Measurements from ENCODE around the gene ZPBP2.
"Not testable (repeated sequence)": the region's sequence is repeated elsewhere in the genome, so short reads cannot be mapped to it uniquely, and the experiment has no call there.

Gene ZPBP2

GRCh38 chr17:39867084-39867879, 720 bp upstream of the ZPBP2 start:
- DNase-seq (ENCODE audit: low read depth), result no peak
- no peak for TF ChIP-seq CTCF (conservative IDR thresholded peaks at IDR 0.05; ENCODE audit: low read depth, low read length)
- no peak overlapping the region for H3K4me3 ChIP-seq (ENCODE audit: low read depth, low read length)

- TF ChIP-seq CTCF (conservative IDR thresholded peaks at IDR 0.05; ENCODE audit: low read depth, low read length), result no peak
- DNase-seq (ENCODE audit: low read depth), result no peak
- H3K4me3 ChIP-seq (ENCODE audit: low read depth, low read length), result no peak overlapping the region
Observed at GRCh38 chr17:39868554-39868942, 546 bp downstream of the ZPBP2 start.

- TF ChIP-seq CTCF (conservative IDR thresholded peaks at IDR 0.05; ENCODE audit: low read depth, low read length), result no peak
- DNase-seq (ENCODE audit: low read depth), result no peak
- no peak overlapping the region for H3K4me3 ChIP-seq (ENCODE audit: low read depth, low read length)
Observed at GRCh38 chr17:39870776-39871175, 2.8 kb downstream of the ZPBP2 start.

GRCh38 chr17:39871801-39872200, 3.8 kb downstream of the ZPBP2 start:
- H3K4me3 ChIP-seq (ENCODE audit: low read depth, low read length), result no peak overlapping the region
- DNase-seq (ENCODE audit: low read depth), result no peak
- no peak for TF ChIP-seq CTCF (conservative IDR thresholded peaks at IDR 0.05; ENCODE audit: low read depth, low read length)

- no peak for DNase-seq (ENCODE audit: low read depth)
- no peak for TF ChIP-seq CTCF (conservative IDR thresholded peaks at IDR 0.05; ENCODE audit: low read depth, low read length)
- no peak overlapping the region for H3K4me3 ChIP-seq (ENCODE audit: low read depth, low read length)
Observed at GRCh38 chr17:39872751-39873150, 4.7 kb downstream of the ZPBP2 start.

GRCh38 chr17:39886102-39886501, 18.1 kb downstream of the ZPBP2 start:
- not testable (repeated sequence) for H3K4me3 ChIP-seq (ENCODE audit: low read depth, low read length); DNase-seq (ENCODE audit: low read depth)

GRCh38 chr17:39887078-39887477, 19.1 kb downstream of the ZPBP2 start:
- no peak overlapping the region for H3K4me3 ChIP-seq (ENCODE audit: low read depth, low read length)
- no peak for DNase-seq (ENCODE audit: low read depth)
- no peak for TF ChIP-seq CTCF (conservative IDR thresholded peaks at IDR 0.05; ENCODE audit: low read depth, low read length)
